Head of caudate nucleus (tissue), 42 donors: ENCODE data around the gene INTS2.
A peak's percentile ranks its signal among the peaks of the same experiment; 100 is the strongest.
"Not testable (repeated sequence)": the region's sequence is repeated elsewhere in the genome, so short reads cannot be mapped to it uniquely, and the experiment has no call there.

ENCODE experiments used
- DNase-seq, 42 donors: peaks; one replicate each; pipeline versions ENCODE4 v3.0.0 to v3.0.0-alpha.2; 2020 to 2021; ENCODE audit warnings: mixed read lengths in 7 of 42
- intact Hi-C: fragments of 100-400 bp; cut with DNase I; formaldehyde crosslinking; loops from one replicate; pipeline ENCODE4 v1.15.0; 2022

INTS2 gene

GRCh38 chr17:61904094-61904710, 23.6 kb downstream of the INTS2 start:
- no peak for DNase-seq
- intact Hi-C loops: no loop called here

DNA sequence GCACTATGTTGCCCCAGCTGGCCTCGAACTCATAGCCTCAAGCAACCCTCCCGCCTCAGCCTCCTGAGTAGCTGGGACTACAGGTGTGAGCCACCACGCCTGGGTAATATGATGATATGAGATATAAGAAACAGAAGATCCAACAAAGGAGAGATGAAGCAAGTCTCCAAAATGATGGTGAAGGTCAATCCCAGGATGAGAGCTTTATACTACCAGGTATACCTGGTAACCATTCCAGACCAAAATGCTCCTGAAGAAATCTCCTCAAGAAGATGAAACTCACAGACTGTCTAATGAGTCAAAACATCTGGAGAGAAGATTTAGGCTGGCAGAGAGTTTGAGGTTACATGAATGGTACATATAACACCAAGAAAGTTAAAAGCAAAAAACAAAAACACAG, 24.5 kb downstream of the INTS2 start:
- DNase-seq: no peak
- intact Hi-C loops: no loop called here

GRCh38 chr17:61897548-61898180, 30.1 kb downstream of the INTS2 start:
- intact Hi-C loops: no loop called here
- DNase-seq: no peak

DNA sequence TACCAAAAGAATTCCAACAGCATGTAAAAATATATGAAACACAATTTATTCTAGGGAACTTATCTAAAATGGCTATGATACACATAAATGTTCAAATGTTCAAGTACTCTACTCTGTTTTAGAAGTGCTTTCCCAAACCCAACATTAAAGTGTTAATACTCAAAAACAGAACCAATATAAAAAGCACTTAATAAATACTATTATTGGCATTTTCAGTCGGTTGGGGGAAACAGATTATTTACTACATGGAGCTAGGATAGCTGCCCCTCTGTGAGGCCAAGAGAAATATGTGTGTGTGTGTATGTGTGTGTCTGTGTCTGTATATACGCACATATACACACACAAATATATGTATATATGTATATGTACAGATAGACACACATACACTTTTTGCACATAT, 32.4 kb downstream of the INTS2 start:
- intact Hi-C loops: no loop called here
- DNase-seq: no peak

DNA sequence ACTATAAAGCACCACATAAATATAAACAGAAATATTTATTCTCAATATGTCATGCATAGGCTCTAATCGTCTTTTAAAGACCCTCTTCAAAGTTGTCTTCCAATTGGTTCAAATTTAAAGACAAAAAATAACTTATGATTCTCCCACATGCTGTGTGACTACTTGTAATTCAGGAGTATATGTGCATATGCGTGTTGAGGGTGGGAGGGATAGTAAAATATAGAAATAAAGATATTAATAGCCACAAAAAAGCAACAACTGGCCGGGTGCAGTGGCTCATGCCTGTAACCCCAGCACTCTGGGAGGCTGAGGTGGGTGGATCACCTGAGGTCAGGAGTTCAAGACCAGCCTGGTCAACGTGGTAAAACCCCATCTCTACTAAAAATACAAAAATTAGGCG, 33.5 kb downstream of the INTS2 start:
- intact Hi-C loops, DNase-seq: not testable (repeated sequence)

GRCh38 chr17:61887733-61888132, 40.0 kb downstream of the INTS2 start:
- intact Hi-C loops, DNase-seq: not testable (repeated sequence)

GRCh38 chr17:61885865-61886264, 41.9 kb downstream of the INTS2 start:
- intact Hi-C loops, DNase-seq: not testable (repeated sequence)

DNA sequence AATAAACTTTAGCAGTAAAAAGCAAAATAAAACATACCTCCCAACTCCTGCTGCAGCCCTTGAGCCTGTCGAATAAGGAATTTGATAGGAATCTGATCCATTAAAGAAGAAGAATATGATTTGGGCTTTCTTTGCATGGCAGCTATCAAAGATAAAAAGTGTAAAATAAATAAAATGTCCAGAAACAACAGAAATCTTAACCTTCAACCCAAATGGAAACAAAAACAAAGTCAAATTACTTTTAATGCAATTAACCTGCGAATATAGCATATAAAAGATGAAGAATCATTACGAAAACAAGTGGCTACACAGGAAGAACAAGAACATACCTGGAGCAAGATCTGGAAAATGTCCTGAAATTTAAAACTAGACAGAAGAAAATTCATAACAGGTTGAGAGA, 42.9 kb downstream of the INTS2 start:
- DNase-seq: no peak
- intact Hi-C loops: no loop called here

GRCh38 chr17:61880589-61881102, 47.1 kb downstream of the INTS2 start:
- intact Hi-C loops: no loop called here
- DNase-seq: no peak

GRCh38 chr17:61878984-61879612, 48.7 kb downstream of the INTS2 start:
- intact Hi-C loops: no loop called here
- DNase-seq: no peak

DNA sequence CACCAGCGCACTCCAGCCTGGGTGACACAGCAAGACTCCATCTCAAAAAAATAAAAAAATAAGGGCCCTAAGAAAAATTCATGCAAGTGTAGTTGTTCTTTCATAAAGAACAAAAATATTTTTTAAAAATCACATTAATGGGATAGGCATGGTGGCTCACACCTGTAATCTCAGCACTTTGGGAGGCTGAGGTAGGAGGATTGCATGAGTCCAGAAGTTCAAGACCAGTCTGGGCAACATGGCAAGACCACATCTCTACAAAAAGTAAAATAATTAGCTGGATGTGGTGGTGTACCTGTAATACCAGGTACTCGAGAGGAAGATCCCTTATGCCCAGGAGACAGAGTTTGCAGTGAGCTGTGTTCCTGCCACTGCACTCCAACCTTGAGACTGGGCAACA, 49.3 kb downstream of the INTS2 start:
- intact Hi-C loops: no loop called here
- DNase-seq: no peak

GRCh38 chr17:61877837-61878236, 49.9 kb downstream of the INTS2 start:
- DNase-seq: no peak
- intact Hi-C loops: no loop called here

DNA sequence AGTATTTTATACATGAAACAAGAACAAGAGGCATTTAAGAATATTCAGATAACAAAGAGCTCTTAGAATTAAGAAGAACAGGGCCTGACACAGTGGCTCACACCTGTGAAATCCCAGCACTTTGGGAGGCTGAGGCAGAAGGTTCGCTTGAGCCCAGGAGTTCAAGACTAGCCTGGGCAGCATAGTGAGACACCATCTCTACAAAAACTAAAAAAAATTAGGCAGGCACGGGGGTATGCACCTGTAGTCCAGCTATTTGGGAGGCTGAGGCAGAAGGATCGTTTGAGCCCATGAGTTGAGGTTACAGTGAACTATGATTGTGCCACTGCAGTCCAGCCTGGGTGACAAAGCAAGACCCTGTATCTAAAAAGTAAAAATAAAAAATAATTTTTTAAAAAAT, 52.0 kb downstream of the INTS2 start:
- intact Hi-C loops: no loop called here
- DNase-seq: no peak

- intact Hi-C loops: no loop called here
- no peak for DNase-seq
These were observed 52.5 kb downstream of the INTS2 start for GRCh38 chr17:61875285-61875684.

DNA sequence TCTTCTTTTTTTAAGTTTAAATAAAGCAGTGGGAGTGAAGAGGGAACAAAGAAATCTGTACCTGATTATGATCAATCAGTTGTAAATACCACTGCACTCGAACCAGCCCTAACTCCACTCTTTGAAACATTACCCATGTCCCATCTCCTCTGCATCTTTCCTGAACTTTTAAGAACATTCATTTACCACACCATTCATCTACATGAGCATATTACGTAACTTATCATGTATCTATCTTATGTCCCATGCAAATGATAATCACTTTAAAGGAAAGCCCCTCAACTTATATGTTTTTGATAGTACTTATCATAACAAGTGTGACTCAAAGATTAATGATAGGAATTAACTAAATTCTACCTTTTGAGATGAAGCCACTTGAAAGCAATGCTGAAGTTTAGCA, 53.7 kb downstream of the INTS2 start:
- no peak for DNase-seq
- intact Hi-C loops: no loop called here

- DNase-seq: no peak
- intact Hi-C loops: no loop called here
These were observed 55.7 kb downstream of the INTS2 start for GRCh38 chr17:61872099-61872498.

- DNase-seq: no peak
- intact Hi-C loops: no loop called here
These were observed 58.6 kb downstream of the INTS2 start for GRCh38 chr17:61869138-61869537.

DNA sequence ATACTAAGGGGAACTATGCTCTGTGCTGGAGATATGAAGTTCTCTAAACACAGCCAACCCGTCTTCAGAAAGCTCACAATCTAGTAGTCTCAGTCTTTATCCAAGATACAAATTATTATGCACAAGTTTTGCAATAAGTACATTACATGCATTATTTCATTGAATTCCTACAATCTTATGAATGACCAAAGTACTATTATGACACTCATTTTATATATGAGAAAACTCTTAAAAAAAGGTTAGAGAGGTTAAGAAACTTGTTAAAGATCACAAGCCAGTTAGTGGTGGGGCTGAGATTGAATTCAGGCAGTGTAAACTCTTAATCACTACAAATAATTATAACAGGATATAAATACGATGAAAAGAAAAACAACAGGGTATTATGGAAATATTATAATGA, 59.7 kb downstream of the INTS2 start:
- DNase-seq: no peak
- intact Hi-C loops: no loop called here

DNA sequence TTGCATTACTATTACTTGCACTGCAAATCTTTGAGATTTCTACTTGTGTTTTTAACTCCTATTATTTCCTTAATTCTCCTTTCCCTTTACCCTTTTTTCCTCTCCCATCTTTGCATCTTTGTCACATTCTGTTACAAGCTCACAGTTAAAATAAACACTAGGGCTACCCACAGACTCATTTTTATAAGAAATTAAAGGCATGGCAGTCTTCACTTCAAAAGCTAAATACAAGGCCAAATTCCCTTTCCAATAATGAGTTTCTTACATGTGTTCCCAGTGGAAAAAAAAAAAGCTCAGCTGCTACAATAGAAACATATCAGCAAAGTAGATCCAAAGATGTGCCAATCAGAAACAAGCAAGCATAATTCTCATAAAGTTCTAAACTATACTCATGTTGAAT, 60.7 kb downstream of the INTS2 start:
- no peak for DNase-seq
- intact Hi-C loops: no loop called here

DNA sequence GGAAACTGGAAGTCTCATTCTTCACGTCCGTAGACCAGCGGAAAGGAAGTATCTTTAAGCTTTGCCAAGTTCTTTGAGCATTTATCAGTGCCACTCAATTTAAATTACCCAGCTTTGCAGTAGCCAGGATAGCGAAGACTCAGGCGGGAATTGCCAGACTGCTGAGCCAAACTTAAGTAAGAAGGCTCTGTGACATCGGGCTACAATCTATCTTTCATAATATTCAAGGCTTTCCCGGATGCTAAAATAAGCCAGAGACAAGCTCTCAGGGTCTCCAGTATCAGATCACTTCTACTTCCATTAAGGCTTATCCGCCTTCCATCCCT, 64.0 kb downstream of the INTS2 start:
- DNase-seq: peak in 1 of 42 donors; percentile 3
- intact Hi-C loops: no loop called here
